ENCODE measurements around the gene FAM221B.

DNA sequence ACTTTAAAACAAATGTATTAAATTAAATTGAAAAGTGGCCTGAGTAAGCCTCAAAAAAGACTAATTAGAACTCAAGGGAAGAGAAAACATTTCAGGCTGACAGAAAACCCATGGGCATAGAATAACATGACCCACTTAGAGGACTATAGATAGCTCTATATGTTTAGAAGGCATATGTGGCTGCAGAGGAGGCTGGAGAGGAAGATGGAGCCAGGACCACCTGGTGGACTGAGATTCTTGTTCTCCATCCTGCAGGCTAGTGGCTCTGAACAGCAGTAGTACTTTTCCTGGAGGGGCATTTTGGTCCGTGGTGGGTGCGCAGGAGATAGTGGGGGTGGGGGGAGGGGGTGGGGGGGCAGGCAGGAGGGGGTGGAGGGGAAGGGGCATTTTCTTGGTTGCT lies 47.5 kb downstream of the FAM221B start:
- TF ChIP-seq POLR2A (IDR thresholded peaks at IDR 0.05), result no peak
- TF ChIP-seq, protein P1, sequence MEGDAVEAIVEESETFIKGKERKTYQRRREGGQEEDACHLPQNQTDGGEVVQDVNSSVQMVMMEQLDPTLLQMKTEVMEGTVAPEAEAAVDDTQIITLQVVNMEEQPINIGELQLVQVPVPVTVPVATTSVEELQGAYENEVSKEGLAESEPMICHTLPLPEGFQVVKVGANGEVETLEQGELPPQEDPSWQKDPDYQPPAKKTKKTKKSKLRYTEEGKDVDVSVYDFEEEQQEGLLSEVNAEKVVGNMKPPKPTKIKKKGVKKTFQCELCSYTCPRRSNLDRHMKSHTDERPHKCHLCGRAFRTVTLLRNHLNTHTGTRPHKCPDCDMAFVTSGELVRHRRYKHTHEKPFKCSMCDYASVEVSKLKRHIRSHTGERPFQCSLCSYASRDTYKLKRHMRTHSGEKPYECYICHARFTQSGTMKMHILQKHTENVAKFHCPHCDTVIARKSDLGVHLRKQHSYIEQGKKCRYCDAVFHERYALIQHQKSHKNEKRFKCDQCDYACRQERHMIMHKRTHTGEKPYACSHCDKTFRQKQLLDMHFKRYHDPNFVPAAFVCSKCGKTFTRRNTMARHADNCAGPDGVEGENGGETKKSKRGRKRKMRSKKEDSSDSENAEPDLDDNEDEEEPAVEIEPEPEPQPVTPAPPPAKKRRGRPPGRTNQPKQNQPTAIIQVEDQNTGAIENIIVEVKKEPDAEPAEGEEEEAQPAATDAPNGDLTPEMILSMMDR (IDR thresholded peaks at IDR 0.05), result no peak
